Measurements from ENCODE around the gene PHACTR3.

- TF ChIP-seq CTCF (IDR thresholded peaks at IDR 0.05 in 2 of 3, conservative IDR thresholded peaks at IDR 0.05 in 1 of 3; ENCODE audit: borderline replicate concordance in 1 of 3, insufficient read depth in 1 of 3, low read depth in 2 of 3, low read length in 2 of 3) (no peak), MAX (IDR thresholded peaks at IDR 0.05) (no peak), EGR1 (IDR thresholded peaks at IDR 0.05; ENCODE audit: low read depth) (no peak), POLR2A (IDR thresholded peaks at IDR 0.05; ENCODE audit: borderline replicate concordance, extremely low read depth, insufficient read depth, insufficient read length) (no peak), SRF (IDR thresholded peaks at IDR 0.05; ENCODE audit: low read depth) (no peak), EZH2 (IDR thresholded peaks at IDR 0.05) (no peak), POLR2AphosphoS5 (IDR thresholded peaks at IDR 0.05; ENCODE audit: low read depth, low read length) (no peak), ZBTB33 (IDR thresholded peaks at IDR 0.05; ENCODE audit: extremely low read depth, insufficient replicate concordance, low read length) (no peak)
Measured at GRCh38 chr20:59721386-59721785, 117.0 kb downstream of the PHACTR3 start.

All from HCT116 (cell line).